RKO (cell line): ENCODE data around the gene CMPK2.

Source experiments
- DNase-seq: peaks from one replicate; pipeline ENCODE4 v3.0.0-alpha.2; 2016; ENCODE audit warnings: low spot score

Gene CMPK2

DNA sequence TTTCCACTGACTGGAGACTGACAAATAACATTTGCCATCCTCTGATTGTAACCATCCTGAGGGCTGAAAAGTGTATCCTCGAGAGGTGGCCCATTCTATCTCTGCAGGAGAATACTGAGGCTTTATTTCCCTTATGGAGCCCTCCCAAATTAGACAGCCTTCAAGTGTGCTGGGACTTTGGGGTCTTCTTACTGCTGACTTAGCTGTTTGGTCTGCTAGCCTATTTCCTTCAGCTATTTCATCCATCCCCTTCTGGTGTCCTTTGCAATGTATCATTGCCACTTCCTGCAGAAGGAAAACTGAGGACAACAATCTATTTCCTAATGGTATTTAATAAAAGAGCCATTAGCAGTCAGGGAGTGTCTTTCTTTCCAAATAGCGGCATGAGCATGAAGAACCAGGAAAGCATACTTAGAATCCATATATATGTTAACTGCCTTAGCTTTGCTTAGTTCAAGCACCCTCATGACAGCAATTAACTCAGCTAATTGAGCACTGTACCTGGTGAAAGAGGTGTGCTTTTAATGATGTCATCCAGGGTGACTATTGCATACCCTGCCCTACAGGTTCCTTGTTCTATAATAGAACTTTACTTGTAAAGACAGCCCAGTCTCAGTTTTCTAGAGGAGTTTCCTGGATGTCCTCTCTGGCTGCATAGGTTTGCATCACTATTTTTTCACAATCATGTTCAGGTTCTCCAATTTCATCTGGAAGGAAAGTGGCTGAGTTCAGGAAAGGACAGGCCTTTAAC is 24.0 kb downstream of the CMPK2 start:
- DNase-seq, result no peak

- no peak for DNase-seq
Measured at GRCh38 chr2:6838673-6839319, 26.9 kb downstream of the CMPK2 start.

DNA sequence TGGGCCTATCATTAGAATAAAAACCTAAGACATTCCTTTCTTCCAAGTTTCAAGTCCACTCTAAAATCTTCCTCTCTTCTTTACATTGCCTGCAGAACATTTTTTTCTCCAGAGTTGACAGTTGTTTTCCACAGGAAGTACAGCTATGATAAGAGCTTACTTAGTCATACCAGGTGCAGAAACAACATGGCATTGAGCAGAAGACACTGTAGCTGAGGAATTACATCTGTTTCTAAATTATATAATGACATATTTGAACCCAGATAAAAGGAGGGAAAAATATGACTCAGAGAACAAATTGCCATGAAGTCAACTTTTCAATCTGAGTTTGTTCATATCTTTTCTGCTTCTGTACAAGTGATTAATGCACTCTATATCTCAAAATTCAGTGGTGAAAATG is 30.2 kb downstream of the CMPK2 start:
- DNase-seq, result peak; percentile 30

DNA sequence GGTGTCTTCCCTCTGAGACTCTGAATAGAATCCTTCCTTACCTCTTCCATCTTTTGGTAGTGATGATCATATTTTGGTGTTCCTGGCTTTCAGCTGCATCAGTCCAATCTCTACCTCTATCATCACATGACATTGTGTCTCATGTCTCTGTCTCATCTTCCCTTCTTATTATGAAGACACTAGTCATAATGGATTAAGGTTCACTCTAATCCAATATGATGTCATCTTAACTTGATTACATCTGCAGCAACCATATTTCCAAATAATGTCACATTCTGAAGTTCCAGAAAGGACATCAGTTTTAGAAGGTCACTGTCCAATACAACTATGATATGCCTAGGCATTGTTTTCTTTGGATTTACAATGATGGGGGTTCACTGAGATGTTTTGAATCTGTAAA is 31.5 kb downstream of the CMPK2 start:
- peak; percentile 21 for DNase-seq

GRCh38 chr2:6833300-6833604 is 32.5 kb downstream of the CMPK2 start:
- no peak for DNase-seq

- DNase-seq, result no peak
Measured at GRCh38 chr2:6832596-6833299, 33.0 kb downstream of the CMPK2 start.

- no peak for DNase-seq
Measured at GRCh38 chr2:6831229-6831628, 34.5 kb downstream of the CMPK2 start.

GRCh38 chr2:6828299-6828584 is 37.5 kb downstream of the CMPK2 start:
- peak; percentile 27 for DNase-seq

- no peak for DNase-seq
Measured at GRCh38 chr2:6827566-6828298, 38.0 kb downstream of the CMPK2 start.

- peak; percentile 97 for DNase-seq
Measured at GRCh38 chr2:6826081-6826913, 39.4 kb downstream of the CMPK2 start.

GRCh38 chr2:6824962-6825361 is 40.7 kb downstream of the CMPK2 start:
- DNase-seq, result no peak

DNA sequence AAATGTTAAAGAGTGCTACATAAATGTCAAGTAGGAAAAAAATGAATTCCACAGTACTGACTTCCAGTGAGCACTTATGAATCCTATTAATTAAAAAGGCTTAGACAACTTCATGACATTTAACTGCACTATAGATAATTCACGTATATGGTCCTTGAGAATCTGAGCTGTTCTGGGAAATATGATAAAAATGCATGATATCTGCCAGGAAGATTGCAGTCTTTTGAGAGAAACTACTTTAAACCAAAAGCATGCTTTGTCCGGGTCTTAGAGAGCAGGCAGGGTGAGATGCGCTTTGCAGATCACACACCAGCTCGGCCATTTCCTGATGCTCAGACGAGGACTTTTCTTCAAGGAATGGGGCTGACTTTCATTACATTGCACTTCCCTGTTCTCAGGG is 42.6 kb downstream of the CMPK2 start:
- DNase-seq, result no peak

DNA sequence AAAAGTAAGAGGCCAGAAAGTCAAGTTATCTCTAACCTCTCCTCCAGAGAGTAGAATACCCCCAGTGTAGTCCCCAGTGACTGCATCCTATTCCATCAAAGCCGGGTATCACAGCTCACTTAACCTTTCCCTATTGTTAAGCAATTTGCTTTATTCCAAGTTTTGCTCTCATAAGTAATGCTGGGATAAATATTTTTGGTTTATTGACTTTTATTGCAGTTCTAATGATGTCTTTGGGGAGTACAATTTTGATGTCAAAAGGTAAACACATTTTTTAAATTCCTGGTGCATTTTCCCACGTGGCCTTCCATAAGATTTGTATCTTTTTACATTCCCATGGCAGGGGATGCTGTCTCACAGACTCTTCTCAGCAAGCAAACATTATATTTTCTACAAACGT is 43.3 kb downstream of the CMPK2 start:
- DNase-seq, result no peak

- DNase-seq, result no peak
Measured at GRCh38 chr2:6820903-6821584, 44.7 kb downstream of the CMPK2 start.

DNA sequence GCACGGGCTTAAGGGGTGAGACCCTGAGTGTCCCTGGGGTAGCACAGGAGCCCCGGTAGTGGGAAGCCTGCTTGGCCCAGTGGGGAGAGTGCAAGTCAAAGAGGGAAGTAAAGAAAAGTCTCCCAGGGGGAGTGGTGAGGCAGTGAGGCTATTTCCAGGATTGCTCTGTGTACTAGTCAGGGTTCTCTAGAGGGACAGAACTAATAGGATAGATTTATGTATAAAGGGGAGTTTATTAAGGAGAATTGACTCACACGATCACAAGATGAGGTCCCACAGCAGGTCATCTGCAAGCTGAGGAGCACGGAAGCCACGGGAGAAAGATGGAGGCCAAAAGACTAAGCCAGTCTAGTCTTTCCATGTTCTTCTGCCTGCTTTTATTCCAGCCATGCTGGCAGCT is 45.5 kb downstream of the CMPK2 start:
- no peak for DNase-seq

GRCh38 chr2:6819668-6820067 is 46.0 kb downstream of the CMPK2 start:
- DNase-seq, result no peak

- no peak for DNase-seq
Measured at GRCh38 chr2:6818012-6818411, 47.7 kb downstream of the CMPK2 start.

DNA sequence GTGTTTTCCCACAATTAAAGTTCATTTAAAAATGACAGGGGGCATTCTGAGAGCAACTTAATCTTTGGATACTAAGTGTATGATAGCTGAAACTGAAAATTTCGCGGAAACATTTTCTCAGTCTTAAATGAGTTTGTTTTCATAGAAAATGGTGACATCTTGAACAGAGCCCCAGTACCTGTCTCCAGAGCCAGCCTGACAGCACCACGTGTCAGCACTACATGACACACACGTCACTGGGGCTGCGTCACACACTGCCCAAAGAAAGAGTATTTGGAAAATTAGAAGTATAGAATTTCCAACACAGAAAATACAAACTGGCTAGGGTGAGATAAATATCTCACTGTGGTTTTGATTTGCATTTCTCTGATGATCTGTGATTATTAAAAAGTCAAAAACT is 50.8 kb downstream of the CMPK2 start:
- no peak for DNase-seq

GRCh38 chr2:6814312-6814711 is 51.4 kb downstream of the CMPK2 start:
- no peak for DNase-seq

- DNase-seq, result no peak
Measured at GRCh38 chr2:6813573-6813972, 52.1 kb downstream of the CMPK2 start.

GRCh38 chr2:6812857-6813530 is 52.7 kb downstream of the CMPK2 start:
- DNase-seq, result no peak
